ENCODE measurements around the gene PSMD2.
A peak's percentile ranks its signal among the peaks of the same experiment; 100 is the strongest.
"Not testable (repeated sequence)": the region's sequence is repeated elsewhere in the genome, so short reads cannot be mapped to it uniquely, and the experiment has no call there.

Gene PSMD2

DNA sequence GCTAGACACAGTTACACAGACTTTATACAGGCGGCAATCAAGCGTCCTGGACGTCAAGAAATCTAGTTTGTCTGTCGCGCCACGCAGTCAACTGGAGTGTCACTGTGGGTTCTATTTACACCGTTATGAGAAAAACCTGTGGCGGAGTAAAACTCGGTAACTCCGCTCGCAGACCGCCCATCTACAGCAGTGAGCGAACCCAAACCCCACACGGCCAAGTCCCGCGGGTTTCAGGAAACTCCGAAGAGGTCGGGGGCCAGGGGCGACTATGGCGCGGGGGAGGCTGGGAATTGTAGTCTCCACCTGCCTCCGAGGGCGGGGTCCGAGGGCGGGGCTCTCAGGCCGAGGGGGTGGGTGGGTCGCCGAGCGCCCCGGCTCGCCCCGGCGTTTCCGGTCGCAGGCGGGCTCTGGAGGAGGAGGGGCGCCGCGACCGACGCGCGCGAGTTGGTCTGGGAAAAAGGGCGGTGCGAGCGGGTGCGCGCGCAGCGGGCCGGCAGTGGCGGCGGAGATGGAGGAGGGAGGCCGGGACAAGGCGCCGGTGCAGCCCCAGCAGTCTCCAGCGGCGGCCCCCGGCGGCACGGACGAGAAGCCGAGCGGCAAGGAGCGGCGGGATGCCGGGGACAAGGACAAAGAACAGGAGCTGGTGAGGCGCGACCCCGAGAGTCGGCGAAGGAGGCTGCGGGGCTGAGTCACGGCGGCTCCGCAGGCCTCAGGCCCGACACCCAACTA, at the start of gene PSMD2:
Gene PSMD2 (plus strand): TSS at position 483 of the 729 bp plus-strand sequence. CDS start 26 bp downstream, at position 509.
- DNase-seq: peak; percentile 89 to 91

DNA sequence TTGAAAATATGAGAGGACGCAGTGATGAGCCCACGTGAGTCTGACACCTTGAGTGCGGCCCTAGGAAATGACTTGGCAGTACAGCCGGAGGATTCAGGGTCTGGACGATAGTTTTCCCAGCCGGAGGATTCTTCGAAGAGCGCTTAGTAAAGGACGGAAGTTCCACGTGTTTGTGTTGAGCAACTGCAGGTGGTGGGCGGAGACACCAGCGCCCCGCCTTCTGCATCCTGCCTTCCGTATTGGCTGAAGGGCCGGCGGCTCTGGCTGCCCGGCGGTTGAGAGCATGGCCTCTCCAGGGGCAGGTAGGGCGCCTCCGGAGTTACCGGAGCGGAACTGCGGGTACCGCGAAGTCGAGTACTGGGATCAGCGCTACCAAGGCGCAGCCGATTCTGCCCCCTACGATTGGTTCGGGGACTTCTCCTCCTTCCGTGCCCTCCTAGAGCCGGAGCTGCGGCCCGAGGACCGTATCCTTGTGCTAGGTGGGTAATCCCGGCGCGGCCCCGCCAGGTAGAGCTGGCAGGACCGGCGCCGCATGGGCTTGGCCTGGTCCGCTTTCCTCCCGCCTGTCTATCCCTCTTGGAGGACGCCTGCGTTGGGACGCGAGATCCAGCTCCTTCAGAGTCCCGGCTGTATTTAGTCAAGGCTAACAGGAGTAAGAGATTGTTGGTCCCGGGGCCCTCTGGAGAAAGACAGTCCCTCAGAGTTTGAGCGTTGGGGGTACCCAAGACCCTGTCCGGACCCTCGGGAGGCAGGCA, 49.5 kb upstream of the PSMD2 start, which contains the start of gene EEF1AKMT4:
Gene EEF1AKMT4 (plus strand): TSS at position 261 of the 755 bp plus-strand sequence. CDS start 23 bp downstream, at position 284.
- peak; percentile 98 to 99 for DNase-seq

DNA sequence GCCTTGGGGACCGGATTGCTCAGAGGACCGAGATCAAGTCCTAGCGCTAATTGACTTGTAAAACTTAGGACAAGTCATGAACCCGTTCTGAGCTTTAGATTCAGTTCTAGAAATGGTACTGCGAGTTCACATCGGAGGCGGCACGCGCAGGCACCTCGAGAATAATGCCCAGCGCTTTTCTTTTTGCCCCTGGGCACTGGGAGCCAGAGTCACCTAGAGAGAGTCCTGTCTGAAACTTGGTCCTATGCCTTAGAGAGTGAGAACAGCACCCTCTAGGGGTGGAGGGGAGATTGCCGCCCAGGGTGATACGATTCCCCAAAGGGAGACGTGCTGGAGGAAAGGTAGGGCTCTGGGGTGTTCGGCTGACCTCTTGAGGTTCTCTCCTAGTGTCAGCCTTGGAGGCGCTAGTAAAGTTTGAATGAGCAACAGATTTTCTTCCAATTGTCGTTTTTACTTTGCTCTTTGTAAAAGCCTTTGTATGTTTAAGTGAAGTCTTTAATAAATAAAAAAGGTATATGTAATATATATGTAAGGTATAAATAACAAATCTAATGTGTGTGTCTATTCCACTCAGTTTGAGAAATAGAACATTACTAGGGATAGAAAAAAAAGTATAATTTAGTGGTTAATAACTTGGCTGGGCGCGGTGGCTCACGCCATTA, 48.7 kb upstream of the PSMD2 start:
- peak; percentile 94 to 97 for DNase-seq

DNA sequence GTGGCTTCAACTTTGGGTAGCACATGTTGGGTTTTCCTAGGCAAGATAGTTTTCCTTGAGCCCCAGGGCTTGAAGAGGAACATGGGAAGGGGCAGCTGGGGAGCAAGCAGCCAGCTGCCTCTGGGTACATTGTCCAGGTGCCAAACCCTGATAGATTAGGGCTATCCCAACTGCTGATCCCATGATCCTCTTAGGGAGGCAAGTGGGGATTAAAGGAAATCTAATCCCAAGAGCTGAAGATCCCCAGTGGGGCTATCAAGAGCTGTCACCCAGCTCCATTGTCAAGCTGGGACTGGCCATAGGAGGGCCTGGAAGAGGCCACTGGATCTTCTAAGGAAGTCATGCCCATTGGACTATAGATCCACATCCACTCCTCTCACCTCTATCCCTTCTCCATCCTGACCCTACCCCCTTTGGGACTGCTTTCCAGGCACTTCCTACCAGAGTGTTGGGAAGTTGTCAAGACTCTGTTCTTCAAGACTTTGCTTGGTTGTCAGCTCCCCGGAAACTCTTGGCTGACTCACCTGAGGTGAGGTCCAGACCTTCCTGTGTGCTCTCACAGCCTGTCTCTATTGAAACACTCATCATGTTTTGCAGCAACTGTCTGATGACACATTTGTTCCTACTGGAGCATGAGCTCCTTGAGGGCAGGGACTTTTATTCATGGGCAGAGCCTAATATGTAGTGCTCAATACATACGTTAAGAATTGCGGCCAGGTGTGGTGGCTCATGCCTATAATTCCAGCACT, 43.6 kb upstream of the PSMD2 start:
- no peak for DNase-seq

DNA sequence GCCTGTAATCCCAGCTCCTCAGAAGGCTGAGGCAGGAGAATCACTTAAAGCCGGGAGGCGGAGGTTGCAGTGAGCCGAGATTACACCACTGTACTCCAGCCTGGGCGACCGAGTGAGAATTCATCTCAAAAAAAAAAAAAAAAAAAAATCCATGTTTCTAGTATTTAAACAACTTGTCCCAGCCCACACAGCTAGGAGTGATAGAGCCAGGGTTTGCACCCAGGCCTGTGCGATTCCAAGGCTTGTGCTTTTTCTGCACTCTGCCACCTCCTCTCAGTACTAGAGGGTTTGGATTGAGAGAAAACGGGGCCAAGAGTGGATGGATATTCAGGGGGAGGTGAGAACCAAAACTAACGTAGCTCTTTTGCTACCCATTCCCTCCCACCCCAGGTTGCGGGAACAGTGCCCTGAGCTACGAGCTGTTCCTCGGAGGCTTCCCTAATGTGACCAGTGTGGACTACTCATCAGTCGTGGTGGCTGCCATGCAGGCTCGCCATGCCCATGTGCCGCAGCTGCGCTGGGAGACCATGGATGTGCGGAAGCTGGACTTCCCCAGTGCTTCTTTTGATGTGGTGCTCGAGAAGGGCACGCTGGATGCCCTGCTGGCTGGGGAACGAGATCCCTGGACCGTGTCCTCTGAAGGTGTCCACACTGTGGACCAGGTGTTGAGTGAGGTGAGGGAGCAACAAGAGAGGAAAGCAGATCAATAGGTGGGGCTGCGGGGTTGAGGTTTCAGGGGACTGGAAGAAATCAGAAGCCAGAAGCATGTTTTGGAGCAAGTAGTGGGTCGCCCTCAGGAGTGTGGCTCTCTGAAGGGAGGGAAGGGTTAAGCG, 41.7 kb upstream of the PSMD2 start:
- no peak for DNase-seq

GRCh38 chr3:184258926-184259325, 40.1 kb upstream of the PSMD2 start:
- DNase-seq: no peak

GRCh38 chr3:184259396-184259877, 39.6 kb upstream of the PSMD2 start:
- DNase-seq: no peak

GRCh38 chr3:184259878-184260723, 38.9 kb upstream of the PSMD2 start:
- DNase-seq: peak; percentile 35 to 45

- DNase-seq: no peak
Observed at GRCh38 chr3:184260724-184261269, 38.2 kb upstream of the PSMD2 start.

- peak; percentile 23 to 26 for DNase-seq
Observed at GRCh38 chr3:184261270-184261853, 37.7 kb upstream of the PSMD2 start, which contains the start of gene CAMK2N2. Gene CAMK2N2 (minus strand): TSS chr3:184261553. CDS start chr3:184261285, 268 bp downstream.

- DNase-seq: peak; percentile 20 to 29
Observed at GRCh38 chr3:184261854-184262763, 36.9 kb upstream of the PSMD2 start.

GRCh38 chr3:184262764-184263179, 36.3 kb upstream of the PSMD2 start:
- DNase-seq: no peak

- not testable (repeated sequence) for DNase-seq
Observed at GRCh38 chr3:184267249-184267648, 31.8 kb upstream of the PSMD2 start.

DNA sequence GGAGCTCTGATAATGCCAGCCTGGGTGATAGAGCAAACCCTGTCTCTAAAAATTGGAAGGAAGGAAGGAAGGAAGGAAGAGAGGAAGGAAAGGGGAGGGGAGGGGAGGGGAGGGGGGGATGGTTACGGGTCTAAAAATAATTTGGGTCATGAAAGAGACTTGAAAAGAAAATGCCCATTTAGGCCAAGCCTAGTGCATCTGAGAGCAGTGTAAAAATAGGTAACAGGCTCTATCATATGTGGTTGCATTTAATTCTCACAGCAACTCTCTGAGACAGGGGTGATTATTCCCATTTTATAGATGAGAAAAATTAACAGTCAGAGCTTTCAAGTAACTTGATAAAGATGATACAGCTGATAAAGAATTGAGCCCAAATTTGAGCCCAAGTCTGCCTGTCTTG, 26.8 kb upstream of the PSMD2 start:
- no peak for DNase-seq

GRCh38 chr3:184275381-184275701, 23.7 kb upstream of the PSMD2 start:
- DNase-seq: no peak

- no peak for DNase-seq
Observed at GRCh38 chr3:184275961-184276910, 22.8 kb upstream of the PSMD2 start, which contains the start of gene ECE2. Gene ECE2 (plus strand): TSS chr3:184276022. CDS start chr3:184276154, 132 bp downstream.

DNA sequence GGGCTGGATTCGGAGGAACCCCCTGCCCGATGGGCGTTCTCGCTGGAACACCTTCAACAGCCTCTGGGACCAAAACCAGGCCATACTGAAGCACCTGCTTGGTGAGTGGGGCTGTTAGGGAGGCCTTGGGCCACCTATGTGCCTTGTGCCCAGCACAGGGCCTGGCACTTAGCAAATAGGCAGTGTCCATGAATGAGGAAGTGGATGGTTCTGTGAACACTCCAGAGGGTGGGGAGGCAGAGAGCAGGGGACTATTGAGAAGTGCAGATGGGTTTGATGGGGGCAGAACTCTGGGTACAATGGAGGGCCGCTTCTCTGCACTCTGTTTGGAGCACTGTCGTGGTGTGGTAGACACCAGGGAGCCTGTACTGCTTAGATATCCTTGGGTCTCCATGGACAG, 21.7 kb upstream of the PSMD2 start:
- DNase-seq: no peak

Data from Kasumi-1 (cell line).